ENCODE data around the gene AVEN. TPM values are rescaled to one million over a fixed set of nuclear protein-coding genes. Genes with fewer than 3 reads are reported as not detected.

The AVEN gene
- polyA plus RNA-seq, 4 donors = 15.0 to 20.2 (median 16.7) TPM

Other genes with a start within 250 kb of the AVEN start
- gene CHRM5, start 70.7 kb downstream of the AVEN start, polyA plus RNA-seq (ENCODE audit: insufficient read length in 4 of 4) = under 1 TPM; 0.09 to 0.29 (median 0.12) TPM
- gene EMC7, start 62.7 kb upstream of the AVEN start, polyA plus RNA-seq (ENCODE audit: insufficient read length in 4 of 4) = 10 to 100 TPM; 75.4 to 96.4 (median 84.0) TPM
- 1 to 10 TPM in 3 of 4 donors, under 1 TPM in 1; 0.97 to 2.8 (median 1.8) TPM for gene PGBD4, start 62.9 kb upstream of the AVEN start, polyA plus RNA-seq (ENCODE audit: insufficient read length in 4 of 4)
- gene KATNBL1, start 170.9 kb upstream of the AVEN start, polyA plus RNA-seq (ENCODE audit: insufficient read length in 4 of 4) = 10 to 100 TPM; 59.9 to 85.6 (median 61.1) TPM
- gene EMC4, start 185.8 kb upstream of the AVEN start, polyA plus RNA-seq (ENCODE audit: insufficient read length in 4 of 4) = 100 to 1,000 TPM; 123 to 132 (median 127) TPM